HepG2 (cell line): ENCODE measurements around the gene COL9A3. TPM values are rescaled to one million over a fixed set of nuclear protein-coding genes. Genes with fewer than 3 reads are reported as not detected.
A peak's percentile ranks its signal among the peaks of the same experiment; 100 is the strongest.

Source experiments
- ARHGAP35 ChIP-seq: sonication (generic); formaldehyde crosslinking; IDR thresholded peaks from 2 replicates; pipeline ENCODE4 v1.9.0; 2022; ENCODE audit warnings: mild to moderate bottlenecking, inconsistent platforms, moderate library complexity, missing genetic modification reagents, borderline replicate concordance
- ATF5 ChIP-seq: sonication (generic); formaldehyde crosslinking; IDR thresholded peaks from 2 replicates; pipeline ENCODE4 v1.4.0; 2020; ENCODE audit warnings: mild to moderate bottlenecking, low read depth, missing genetic modification reagents
- CBX5 ChIP-seq: sonication (generic); formaldehyde crosslinking; IDR thresholded peaks from 2 replicates; pipeline ENCODE4 v1.4.0; 2020; ENCODE audit warnings: missing genetic modification reagents, borderline replicate concordance
- CREB1 ChIP-seq, 2 experiments: fragments of 450-650 bp in 1 of 2; IDR thresholded peaks; 2 replicates each; pipeline ENCODE4 v1.6.1; 2016 to 2017; ENCODE audit warnings: control low read depth in 1 of 2, mild to moderate bottlenecking in 1 of 2, missing compliant biosample characterization in 1 of 2, missing genetic modification characterization in 1 of 2
- DBP ChIP-seq: sonication (generic); formaldehyde crosslinking; IDR thresholded peaks from 2 replicates; pipeline ENCODE4 v1.4.0; 2020; ENCODE audit warnings: missing genetic modification reagents; ENCODE audit errors: not compliant biosample characterization
- HDAC6 ChIP-seq: fragments of 200-600 bp; sonication (generic); IDR thresholded peaks from 2 replicates; pipeline ENCODE4 v1.7.0; 2017; ENCODE audit warnings: mild to moderate bottlenecking, antibody characterized with exemption, low read length, low read depth
- IRX3 ChIP-seq: sonication (generic); formaldehyde crosslinking; IDR thresholded peaks from 2 replicates; pipeline ENCODE4 v1.8.1; 2023; ENCODE audit warnings: mild to moderate bottlenecking, low read depth, missing genetic modification reagents, borderline replicate concordance
- MAFG ChIP-seq: sonication (generic); formaldehyde crosslinking; IDR thresholded peaks from 2 replicates; pipeline ENCODE4 v1.5.1; 2020; ENCODE audit warnings: mild to moderate bottlenecking, missing genetic modification reagents
- MBD4 ChIP-seq: IDR thresholded peaks from 2 replicates; pipeline ENCODE4 v1.6.1; 2012; ENCODE audit warnings: low read length, inconsistent platforms, borderline replicate concordance
- NFE2 ChIP-seq: sonication (generic); formaldehyde crosslinking; IDR thresholded peaks from 2 replicates; pipeline ENCODE4 v1.4.0; 2020; ENCODE audit warnings: missing genetic modification reagents
- TERF1 ChIP-seq: sonication (generic); formaldehyde crosslinking; IDR thresholded peaks from 2 replicates; pipeline ENCODE4 v1.8.0; 2022; ENCODE audit warnings: mild to moderate bottlenecking, missing genetic modification reagents, moderate library complexity
- ZBTB43 ChIP-seq: sonication (generic); formaldehyde crosslinking; conservative IDR thresholded peaks from 2 replicates; pipeline ENCODE4 v1.4.0; 2020; ENCODE audit warnings: missing genetic modification reagents
- ZFX ChIP-seq: sonication (generic); formaldehyde crosslinking; IDR thresholded peaks from 2 replicates; pipeline ENCODE4 v1.4.0; 2020; ENCODE audit warnings: mild to moderate bottlenecking, low read depth, missing genetic modification reagents, moderate library complexity
- ZNF292 ChIP-seq: sonication (generic); formaldehyde crosslinking; IDR thresholded peaks from 2 replicates; pipeline ENCODE4 v1.8.1; 2022; ENCODE audit warnings: mild to moderate bottlenecking, low read depth, missing genetic modification reagents, borderline replicate concordance
- ZNF333 ChIP-seq: sonication (generic); formaldehyde crosslinking; IDR thresholded peaks from 2 replicates; pipeline ENCODE4 v1.4.0; 2020; ENCODE audit warnings: mild to moderate bottlenecking, missing genetic modification reagents, borderline replicate concordance
- ZNF567 ChIP-seq: sonication (generic); formaldehyde crosslinking; IDR thresholded peaks from 2 replicates; pipeline ENCODE4 v1.8.1; 2023; ENCODE audit warnings: mild to moderate bottlenecking, missing genetic modification reagents, borderline replicate concordance
- ZNF652 ChIP-seq: IDR thresholded peaks from 2 replicates; pipeline ENCODE4 v1.6.1; 2016; ENCODE audit warnings: low read depth, borderline replicate concordance
- ZNF75D ChIP-seq: sonication (generic); formaldehyde crosslinking; IDR thresholded peaks from 2 replicates; pipeline ENCODE4 v1.8.1; 2023; ENCODE audit warnings: missing genetic modification reagents, mild to moderate bottlenecking, borderline replicate concordance
- ZNF780A ChIP-seq: sonication (generic); formaldehyde crosslinking; IDR thresholded peaks from 2 replicates; pipeline ENCODE4 v1.8.0; 2022; ENCODE audit warnings: mild to moderate bottlenecking, missing genetic modification reagents, moderate library complexity
- ZNF800 ChIP-seq: sonication (generic); formaldehyde crosslinking; IDR thresholded peaks from 2 replicates; pipeline ENCODE4 v1.4.0; 2020; ENCODE audit warnings: missing genetic modification reagents
- ZSCAN20 ChIP-seq: sonication (generic); formaldehyde crosslinking; IDR thresholded peaks from 2 replicates; pipeline ENCODE4 v1.4.0; 2020; ENCODE audit warnings: missing genetic modification reagents, mild to moderate bottlenecking, borderline replicate concordance
- polyA plus RNA-seq, 8 experiments: library from polyadenylated mRNA; depleted of rRNA in 3 of 8; stranded (reverse) in 7 of 8; unstranded in 1 of 8; fragments of >200 nt; fragmentation: Illumina TruSeq in 4 of 8; extraction: Trizol in 4 of 8; gene quantifications; 2 replicates each; pipeline versions ENCODE4 v1.2.1 to v1.2.3, GENCODE V29; 2011 to 2016; ENCODE audit warnings: low read depth in 4 of 8, missing spikeins in 1 of 8, mixed read lengths in 1 of 8; ENCODE audit not compliant: insufficient read depth in 1 of 8
- total RNA-seq, 5 experiments: library from RNA; depleted of rRNA; stranded (reverse); fragments of >200 nt; fragmentation: Illumina TruSeq; extraction: Trizol; gene quantifications; 2 replicates each; pipeline ENCODE4 v1.2.3, GENCODE V29; 2016; ENCODE audit warnings: low read depth in 1 of 5

The COL9A3 gene
- total and polyA plus RNA-seq, 2 of the 13 experiments (the other 11 are each of a cell fraction or from before 2014, with no cell fraction given): 155 to 204 TPM

GRCh38 chr20:62805711-62806382 lies 11.0 kb upstream of the COL9A3 start (continued):
- TF ChIP-seq ZNF800 (CRISPR knock-in tag) (peak; percentile 80), ZFX (CRISPR knock-in tag) (peak; percentile 99), CREB1 (IDR thresholded peaks at IDR 0.05) (no peak), CREB1 (CRISPR knock-in tag; IDR thresholded peaks at IDR 0.05) (no peak), ZNF333 (CRISPR knock-in tag) (peak; percentile 49; the same call in 1 of the 2 replicates), ZNF567 (CRISPR knock-in tag) (0 out of 2 replicates have a peak, but pooled peaks have one; percentile 90), NFE2 (no peak), ARHGAP35 (CRISPR knock-in tag) (peak; percentile 40; the same call in 1 of the 2 replicates), ZNF292 (CRISPR knock-in tag) (peak; percentile 95), CBX5 (CRISPR knock-in tag) (0 out of 2 replicates have a peak, but pooled peaks have one; percentile 47), ZBTB43 (CRISPR knock-in tag) (peak; percentile 88), MBD4 (no peak), IRX3 (no peak), ATF5 (CRISPR knock-in tag) (0 out of 2 replicates have a peak, but pooled peaks have one; percentile 67), ZNF652 (CRISPR knock-in tag) (peak; percentile 9; the same call in 1 of the 2 replicates), ZSCAN20 (CRISPR knock-in tag) (peak; percentile 75; the same call in 1 of the 2 replicates), DBP (peak; percentile 85), ZNF780A (CRISPR knock-in tag) (no peak), TERF1 (CRISPR knock-in tag) (no peak), HDAC6 (no peak), ZNF75D (CRISPR knock-in tag) (no peak), MAFG (no peak)
